HT1080 (cell line): ENCODE results near the gene ESRP2. TPM values are rescaled to one million over a fixed set of nuclear protein-coding genes. Genes with fewer than 3 reads are reported as not detected.

ENCODE experiments used
- DNase-seq: peaks from one replicate; pipeline ENCODE4 v3.0.0-alpha.2; 2015; ENCODE audit warnings: low read depth
- total RNA-seq: library from RNA; depleted of rRNA; stranded (reverse); fragments of >200 nt; shearing (Covaris generic); gene quantifications from 2 replicates; pipeline ENCODE4 v1.2.3, GENCODE V29; 2014

The ESRP2 gene
- total RNA-seq, 1 experiment from 2014 or later: 0.29 TPM

DNA sequence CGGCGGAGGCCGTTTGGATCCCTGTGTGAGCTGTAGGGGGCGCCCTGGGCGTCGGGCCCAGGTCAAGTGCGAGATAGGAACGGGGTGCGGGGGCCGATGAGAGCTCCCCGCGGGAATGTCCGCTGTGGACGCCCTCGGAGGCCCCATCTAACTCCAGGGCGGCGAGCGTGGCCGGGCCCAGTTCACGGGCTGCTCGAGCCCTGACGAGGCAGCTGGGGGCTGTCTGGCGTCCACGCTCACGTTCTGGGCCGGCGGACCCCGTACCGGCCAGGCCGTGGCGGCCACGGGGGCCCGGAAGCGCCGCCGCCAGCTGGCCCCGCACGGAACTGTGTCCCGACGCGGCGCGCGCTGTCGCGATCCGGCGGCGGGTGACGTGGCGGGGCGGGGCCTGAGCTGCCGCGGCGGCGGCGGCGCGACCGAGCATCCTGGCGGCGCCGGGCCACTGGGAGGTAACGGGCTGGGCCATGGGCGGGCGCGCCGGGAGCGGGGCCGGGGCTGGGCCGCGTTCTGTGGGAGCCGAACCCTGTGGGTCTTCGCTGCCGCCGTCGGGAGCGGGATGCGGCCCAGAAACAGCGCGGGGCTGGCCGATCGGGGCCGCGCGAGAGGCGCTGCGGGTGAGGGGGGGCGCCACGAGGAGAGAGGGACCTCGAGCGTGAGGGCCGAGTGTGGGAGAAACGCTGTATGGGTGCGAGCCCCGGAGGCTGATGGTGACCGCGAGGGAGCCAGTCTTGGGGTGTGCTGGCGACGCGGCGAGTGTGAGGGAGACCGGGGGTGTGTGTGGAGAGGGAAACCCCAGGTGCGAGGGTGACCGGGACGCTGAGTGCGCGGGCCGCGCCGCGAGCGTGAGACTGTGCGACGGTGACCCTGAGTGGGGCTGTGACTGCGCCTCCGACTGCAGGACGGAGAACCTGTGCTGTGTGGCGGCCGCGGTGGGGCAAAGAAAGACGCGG lies 28.5 kb upstream of the ESRP2 start, which contains the start of gene SLC7A6:
Gene SLC7A6 (plus strand): TSS at position 399 of the 950 bp plus-strand sequence. CDS start 10,201 bp downstream, outside the sequence.
- peak; percentile 78 for DNase-seq

DNA sequence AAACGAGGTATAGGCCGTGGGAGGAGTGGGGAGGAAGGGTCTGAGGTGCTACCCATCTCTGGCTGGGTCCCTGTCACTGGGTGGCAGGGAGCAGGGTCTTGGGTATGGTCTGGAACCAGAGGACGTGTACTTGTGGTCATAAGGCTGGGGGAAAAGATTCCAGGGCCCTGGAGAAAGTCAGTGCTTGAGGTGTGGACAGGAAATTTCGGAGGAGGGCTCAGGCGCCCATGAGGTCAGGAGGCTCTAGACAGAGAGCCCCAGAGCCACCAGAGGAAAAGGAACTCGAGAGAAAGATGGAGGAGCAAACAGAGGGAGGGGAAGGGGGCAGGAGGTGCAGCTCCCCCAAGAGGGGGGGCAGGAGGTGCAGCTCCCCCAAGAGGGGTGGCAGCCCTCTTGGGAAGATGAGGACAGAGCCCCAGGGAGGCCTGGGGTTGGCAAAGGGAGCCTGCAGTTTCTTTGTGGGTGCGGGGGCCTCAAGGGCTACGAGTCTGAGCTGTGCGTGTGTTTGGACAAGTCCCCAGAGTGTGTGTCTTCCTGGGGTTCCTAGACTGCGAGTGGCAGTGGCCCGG lies 27.7 kb upstream of the ESRP2 start:
- DNase-seq: no peak

DNA sequence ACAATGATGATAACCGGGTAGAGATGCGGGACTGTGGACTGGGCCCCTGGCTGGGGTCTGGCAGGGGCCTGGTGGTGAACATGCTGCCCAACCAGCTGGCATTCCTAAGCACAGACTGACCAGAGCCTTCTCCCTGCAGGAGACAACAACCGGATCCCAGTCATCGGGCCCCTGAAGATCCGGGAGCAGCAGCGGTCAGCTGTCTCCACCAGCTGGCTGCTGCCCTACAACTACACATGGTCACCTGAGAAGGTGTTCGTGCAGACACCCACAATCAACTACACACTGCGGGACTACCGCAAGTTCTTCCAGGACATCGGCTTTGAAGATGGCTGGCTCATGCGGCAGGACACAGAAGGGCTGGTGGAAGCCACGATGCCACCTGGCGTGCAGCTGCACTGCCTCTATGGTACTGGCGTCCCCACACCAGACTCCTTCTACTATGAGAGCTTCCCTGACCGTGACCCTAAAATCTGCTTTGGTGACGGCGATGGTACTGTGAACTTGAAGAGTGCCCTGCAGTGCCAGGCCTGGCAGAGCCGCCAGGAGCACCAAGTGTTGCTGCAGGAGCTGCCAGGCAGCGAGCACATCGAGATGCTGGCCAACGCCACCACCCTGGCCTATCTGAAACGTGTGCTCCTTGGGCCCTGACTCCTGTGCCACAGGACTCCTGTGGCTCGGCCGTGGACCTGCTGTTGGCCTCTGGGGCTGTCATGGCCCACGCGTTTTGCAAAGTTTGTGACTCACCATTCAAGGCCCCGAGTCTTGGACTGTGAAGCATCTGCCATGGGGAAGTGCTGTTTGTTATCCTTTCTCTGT lies 23.3 kb upstream of the ESRP2 start:
- no peak for DNase-seq

DNA sequence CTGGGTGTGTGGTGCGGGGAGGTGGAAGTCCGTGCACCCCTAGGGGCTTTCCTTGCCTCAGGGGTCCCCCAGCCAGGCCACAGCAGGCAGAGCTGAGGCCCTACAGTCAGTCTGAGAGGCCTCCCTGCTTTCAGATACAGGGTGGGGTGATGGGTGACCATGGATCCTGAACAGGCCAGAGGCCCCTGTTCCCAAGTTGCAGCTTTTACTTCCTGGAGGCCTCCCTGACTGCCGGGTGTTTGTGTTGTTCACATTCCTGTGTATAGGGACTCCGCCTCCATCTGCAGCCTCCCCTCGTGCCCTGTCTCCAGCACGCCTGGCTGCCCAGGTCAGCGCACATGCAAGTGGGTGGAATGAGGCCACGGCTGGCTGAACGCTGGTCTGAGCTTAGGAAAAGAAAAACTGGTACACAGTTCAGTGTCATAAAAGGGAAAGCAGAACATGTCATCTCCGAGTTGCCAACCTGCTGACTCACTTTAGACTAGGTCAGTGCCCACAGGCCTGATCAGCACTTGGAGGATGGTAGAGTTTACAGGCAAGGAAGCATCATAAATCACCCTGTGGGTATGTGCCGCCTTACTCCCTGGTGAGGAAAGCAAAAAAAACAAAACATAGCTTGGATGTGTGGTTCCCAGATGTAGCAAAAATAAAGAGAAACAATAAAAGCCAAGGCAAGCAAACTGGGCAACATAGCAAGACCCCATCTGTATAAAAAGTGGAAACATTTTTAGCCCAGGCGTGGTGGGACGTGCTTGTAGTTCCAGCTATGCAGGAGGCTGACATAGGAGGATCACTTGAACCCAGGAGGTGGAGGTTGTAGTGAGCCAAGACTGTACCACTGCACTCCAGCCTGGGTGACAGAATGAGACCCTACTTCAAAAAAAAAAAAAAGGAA lies 22.2 kb upstream of the ESRP2 start:
- DNase-seq: peak; percentile 85

DNA sequence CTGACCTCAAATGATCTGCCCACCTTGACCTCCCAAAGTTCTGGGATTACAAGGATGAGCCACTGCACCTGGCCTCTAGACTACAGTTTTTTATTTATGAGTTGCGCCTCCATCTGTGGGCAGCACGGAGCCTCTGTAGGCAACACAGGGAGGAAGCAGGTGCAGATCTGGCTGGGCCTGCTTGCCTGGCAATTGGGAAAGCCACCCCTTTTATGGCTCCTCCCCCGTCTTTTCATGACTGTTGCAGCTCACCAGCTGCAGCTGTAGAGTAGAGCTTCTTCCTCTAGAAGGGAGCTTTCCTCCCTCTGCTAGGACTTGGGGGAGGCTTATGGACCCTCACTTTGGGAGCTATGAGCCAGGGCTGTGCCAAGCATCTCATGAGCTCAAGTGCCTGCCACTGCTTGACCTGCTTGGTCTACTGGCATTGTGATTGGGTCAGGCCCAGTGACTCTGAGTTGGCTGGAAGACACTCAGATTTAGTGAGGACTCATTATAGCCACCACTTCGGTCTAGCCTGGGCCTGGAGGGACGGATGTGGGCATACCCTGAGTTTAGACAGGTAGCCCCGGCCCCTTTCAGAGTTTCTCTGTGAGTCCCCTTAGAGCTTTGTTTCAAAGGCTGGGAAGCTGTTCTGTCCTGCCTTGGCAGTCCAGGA lies 21.5 kb upstream of the ESRP2 start:
- DNase-seq: peak; percentile 18

DNA sequence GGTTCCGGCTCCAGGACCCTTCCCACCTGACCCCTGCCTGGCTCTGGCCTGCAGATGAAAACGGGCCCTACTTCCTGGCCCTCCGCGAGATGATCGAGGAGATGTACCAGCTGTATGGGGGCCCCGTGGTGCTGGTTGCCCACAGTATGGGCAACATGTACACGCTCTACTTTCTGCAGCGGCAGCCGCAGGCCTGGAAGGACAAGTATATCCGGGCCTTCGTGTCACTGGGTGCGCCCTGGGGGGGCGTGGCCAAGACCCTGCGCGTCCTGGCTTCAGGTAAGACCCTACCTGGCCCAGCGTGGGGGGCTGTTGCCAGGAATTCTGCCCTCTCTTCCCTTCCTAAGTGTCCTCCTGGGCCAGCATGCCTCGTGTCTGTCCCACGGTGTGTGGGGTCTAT lies 19.8 kb upstream of the ESRP2 start:
- DNase-seq: no peak

DNA sequence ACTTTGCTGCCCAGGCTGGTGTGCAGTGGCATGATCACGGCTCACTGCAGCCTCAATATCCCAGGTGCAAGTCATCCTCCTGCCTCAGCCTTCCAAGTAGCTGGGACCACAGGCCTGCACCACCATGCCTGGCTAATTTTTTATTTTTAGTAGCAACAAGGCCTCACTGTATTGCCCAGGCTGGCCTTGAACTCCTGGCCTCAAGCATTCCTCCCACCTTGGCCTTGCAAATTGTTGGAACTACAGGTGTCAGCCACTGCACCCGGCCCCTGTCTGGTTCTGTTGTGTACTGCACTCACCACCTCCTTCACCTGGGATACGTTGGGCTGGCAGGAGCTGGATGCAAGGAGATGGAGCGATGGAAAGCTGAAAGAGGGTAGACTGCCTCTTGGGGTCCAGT lies 17.8 kb upstream of the ESRP2 start:
- DNase-seq: no peak

DNA sequence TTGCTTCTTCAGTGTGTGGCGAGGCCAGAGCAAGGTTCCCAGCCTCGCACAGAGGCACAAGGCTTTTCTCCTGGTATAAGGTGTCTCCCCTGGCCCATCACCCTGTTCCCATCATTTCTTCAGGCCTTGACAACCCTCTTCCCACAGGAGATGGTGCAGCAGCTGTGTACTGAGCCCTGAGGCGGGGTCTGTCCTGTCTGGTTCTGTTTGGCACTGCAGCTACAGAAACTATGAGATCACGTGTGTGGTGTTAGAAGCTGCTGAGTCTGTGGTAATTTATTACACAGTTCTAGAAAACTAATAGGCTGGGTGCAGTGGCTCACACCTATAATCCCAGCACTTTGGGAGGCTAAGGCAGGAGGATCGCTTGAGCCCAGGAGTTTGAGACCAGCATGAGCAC lies 16.5 kb upstream of the ESRP2 start:
- DNase-seq: no peak

DNA sequence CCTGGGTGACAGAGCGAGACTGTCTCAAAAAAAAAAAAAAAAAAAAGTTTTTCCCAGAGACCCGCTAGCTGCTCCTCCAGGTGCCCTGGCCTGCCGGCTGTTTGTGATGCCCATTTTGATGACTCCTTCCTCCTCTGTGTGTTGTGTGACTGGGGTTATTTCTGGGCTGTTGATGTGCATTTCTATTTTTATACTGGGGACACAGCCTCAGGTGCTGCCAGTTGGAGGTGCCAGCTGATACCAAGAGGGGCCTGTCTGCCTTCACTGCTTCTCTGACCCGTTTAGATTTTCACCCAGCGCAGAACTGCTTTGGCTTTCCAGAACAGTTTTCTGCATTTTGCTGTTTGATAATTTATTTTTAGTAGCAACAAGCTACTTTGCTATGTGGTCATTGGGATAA lies 15.9 kb upstream of the ESRP2 start:
- no peak for DNase-seq

DNA sequence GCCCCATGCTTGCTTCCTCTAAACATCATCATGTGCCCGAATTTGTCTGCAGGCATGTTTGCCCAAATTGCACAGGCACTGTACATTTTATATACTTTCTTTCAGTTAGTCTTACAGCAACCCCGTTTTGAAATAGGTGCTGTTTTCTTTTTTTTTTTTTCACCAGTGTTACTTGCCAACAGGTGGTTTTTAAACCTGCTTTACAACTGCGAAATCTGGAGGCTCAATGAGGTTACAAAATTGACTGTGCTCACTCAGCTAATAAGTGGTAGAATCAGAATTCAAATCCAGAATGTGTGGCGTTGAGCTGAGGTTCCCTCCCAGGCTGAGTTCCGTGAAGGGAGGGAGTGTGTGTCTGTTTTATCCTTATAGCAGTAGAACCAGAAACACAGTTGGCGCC lies 15.0 kb upstream of the ESRP2 start:
- DNase-seq: no peak

DNA sequence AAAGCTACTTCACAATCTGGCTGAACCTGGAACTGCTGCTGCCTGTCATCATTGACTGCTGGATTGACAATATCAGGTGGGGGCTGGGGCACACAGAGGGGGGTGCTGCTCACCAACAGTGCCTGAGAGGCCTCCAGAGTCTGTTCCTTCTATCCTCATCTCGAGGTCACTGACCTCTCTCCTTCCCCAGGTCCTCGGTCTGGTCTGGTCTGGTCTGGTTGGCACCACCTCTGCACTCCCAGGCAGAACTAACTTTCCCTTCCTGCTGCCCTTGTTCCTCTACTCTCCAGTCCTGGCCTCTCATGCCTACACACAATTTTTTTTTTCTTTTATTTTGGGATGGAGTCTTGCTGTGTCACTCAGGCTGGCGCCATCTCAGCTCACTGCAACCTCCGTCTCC lies 13.4 kb upstream of the ESRP2 start:
- DNase-seq: no peak

DNA sequence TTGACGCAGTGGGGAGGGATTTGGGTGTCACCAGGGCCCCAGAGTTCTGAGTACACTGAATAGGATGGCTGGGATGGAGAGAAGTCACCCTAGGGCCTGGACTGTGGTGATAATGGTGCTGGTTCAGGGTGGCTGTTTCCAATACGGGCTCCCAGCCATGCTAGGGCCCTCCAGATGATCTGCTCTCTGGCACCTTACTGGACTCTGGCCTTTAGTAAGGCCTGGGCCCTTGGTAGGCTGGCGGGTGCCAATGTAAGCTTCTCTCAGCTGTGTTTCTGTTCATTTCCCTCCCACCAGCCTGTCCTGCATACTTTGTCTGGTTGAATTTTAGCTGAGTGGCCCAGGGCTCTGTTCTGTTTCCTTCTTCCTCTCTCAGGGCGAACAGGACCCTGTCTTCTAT lies 12.0 kb upstream of the ESRP2 start:
- DNase-seq: no peak

DNA sequence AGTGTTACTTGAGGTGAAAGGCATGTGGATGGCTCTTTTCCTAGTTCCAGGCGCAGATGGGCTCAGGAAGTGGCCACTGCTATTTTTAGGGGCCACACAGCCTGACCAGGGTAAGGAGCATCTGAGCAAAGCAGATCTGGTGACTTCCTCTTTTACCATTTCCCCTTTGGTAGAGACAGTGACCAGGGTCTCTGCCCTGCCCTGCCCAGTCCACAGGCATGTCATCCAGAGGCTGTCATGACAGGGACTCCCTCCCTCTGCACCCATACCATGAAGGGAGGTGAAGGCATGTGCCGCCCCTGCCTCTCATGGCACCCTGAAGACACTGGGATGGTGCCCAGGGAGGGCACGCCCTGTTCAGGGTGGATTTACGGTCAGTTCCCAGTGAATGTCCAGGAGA lies 11.5 kb upstream of the ESRP2 start:
- DNase-seq: no peak

DNA sequence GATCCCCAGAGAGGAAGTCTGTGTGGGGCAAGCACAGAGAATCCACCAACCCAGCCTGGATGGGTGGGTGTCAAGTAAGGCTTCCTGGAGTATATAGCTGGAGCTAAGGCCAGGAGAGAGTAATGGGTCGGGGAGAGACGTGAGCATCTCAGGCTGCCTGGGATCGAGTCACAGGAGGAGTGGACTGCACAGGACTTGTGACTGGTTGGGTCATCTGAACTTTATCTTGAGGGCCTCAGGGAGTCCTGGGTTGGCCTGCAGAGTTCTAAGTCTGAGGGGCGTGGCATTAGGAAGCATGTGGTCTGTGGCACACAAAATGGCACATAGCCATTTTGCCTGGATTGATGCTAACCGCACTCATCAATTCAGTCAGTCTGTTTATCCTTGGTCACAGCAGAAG lies 10.7 kb upstream of the ESRP2 start:
- DNase-seq: no peak

DNA sequence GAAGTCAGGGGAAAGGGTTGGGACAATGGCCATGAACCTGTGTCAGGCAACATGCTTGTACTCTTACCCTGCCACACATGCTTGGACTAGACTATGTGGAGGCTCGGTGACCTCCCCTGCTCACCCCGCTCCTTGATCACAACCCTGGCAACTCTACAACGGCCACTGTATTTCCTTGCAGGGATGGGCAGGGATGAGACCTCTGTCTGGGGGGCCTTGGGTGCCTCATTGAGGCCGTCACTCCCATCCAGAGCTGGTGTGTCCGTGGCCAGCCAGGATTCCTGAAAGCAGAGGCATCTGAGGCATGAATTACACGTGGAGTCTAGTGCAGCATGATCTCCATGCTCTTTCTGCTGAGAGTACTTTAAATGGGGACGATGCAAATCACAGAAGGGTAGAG lies 10.2 kb upstream of the ESRP2 start:
- DNase-seq: no peak

DNA sequence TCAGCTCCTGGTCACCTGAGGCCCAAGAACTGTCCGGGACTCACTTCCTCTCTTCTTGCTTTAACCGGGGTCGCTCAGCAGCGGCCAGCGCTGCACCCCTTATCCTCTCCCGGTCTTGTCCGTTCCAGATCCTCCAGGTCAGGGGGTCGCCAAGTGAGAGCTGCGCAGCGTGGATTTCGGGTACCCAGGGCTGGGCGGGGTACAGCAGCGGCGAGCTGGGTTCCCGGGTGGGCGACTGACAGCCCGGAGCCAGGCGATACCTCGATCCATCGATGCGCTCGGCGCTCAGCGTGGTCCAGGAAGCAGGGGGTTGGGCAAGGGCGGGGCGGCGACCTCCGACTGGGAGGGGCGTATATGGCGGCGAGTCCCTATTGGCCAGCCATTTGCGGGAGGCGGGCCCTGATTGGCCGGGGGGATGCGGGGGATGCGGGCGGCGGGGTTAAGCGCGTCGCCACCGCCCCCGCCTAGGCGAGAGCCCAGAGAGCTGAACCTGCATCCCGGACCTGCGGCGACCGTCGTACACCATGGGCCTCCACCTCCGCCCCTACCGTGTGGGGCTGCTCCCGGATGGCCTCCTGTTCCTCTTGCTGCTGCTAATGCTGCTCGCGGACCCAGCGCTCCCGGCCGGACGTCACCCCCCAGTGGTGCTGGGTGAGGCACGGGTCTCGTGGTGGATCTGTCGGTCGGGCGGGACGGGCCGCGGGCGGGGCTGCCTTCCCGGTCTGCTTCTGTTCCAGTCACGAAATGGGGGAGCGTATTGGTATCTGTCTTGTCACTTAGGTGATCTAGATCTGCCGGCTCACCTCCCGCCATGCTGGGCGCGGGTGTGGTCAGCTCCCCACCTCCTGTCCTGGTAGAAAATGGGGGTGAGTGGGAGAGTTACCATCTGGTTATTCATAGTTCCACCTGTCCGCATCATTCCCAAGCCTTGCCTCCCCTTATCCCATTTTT lies 9.3 kb upstream of the ESRP2 start, which contains the start of gene PLA2G15:
Gene PLA2G15 (plus strand): TSS at position 471 of the 951 bp plus-strand sequence. CDS start 54 bp downstream, at position 525.
- peak; percentile 80 for DNase-seq

DNA sequence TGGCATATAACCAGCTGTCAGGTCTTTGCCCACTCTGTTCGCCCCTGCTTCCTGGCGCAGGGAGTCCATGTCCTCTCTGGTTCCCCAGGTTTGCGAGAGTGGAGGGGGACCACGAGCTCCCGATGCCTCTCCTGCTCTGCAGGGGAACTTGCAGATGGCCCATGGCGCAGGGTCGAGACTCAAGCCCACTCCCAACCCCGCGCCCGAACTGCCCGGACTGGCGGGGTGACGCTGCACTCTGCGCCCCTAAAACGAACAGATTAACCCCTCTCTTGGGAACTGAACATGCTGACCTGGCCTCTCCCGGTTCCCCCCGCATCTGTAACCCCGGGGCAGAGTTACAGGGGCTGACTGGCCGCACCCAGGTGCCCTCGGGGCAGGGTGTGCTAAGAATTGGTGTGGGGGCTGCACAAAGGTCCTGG lies 8.6 kb upstream of the ESRP2 start:
- no peak for DNase-seq

DNA sequence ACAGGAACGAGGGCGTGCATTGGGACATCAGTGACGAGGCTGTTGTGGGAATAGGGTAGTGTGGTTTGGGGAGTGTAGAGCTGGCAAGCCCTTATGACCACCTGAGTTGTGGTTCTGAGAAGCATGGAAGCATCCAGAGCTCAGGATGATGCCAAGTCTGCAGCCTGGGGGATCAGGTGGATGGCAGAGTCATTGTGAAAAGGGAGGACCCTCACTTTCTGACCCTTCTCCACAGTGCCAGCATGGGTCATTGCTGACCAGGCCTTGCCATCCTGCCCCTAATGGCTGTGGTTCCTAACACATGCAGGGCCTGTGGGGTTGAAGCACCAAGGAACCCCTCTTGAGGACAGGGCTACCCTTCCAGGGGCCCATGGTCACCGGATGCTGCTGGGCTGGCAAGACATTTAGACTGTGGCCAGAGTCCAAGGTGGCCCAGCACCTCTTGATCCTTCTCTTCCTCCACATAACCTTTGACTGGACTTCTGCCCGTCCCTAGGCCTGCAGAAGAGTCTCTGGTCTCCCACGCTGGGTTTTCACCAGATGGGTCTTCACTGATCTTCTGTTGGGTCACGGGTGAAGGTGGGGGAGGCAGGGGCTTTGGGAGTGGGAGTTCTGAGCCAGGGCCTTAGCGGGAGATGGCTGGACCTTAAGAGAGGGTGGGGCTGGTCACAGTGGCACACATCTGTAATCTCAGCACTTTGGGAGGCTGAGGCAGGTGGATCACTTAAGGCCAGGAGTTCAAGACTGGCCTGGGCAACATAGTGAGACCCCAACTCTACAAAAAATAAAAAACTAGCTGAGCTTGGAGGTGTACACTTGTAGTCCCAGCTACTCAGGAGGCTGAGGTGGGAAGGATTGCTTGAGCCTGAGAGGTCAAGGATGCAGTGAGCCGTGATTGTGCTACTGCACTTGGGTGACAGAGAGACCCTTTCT lies 7.3 kb upstream of the ESRP2 start:
- DNase-seq: no peak
